Left renal cortex interstitium (tissue), 4 donors: Measurements from ENCODE around the gene OR7A17. TPM values are rescaled to one million over a fixed set of nuclear protein-coding genes. Genes with fewer than 3 reads are reported as not detected.

Experiments
- DNase-seq, 4 donors: peaks; one replicate each; pipeline ENCODE4 v3.0.0-alpha.2; 2013; ENCODE audit warnings: low read depth in 4 of 4, low spot score in 2 of 4, missing footprints in 1 of 4
- polyA plus RNA-seq, 4 donors: library from polyadenylated mRNA; unstranded; fragments of 120-200 nt; gene quantifications; one replicate each; pipeline ENCODE4 v1.2.1, GENCODE V29; 2013; ENCODE audit not compliant: insufficient read length in 4 of 4

Gene OR7A17
- under 1 TPM in 2 of 4 donors, not detected in 2; 0.05 to 0.08 TPM for polyA plus RNA-seq

DNA sequence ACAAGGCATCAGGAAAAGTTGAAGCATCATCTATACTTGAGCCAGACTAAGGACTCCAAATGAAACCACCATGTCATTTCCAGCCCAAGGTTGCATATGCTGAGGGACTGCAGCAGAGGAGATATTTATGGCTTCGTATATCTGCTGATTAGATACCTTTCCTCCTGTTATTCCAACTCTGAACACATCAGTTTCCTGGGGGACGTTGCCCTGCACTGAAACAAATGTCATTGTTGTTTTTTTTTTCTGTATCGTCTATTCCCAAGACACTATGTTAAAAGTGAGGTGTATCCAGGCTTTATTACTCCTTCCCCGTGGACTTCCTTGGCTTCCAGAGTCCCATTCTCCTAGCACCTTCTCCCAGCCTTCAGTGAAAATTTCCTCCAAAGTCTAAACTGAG lies at the start of gene OR7A17:
Gene OR7A17 (minus strand): TSS at position 101 of the 400 bp plus-strand sequence. CDS start 4,777 bp downstream, outside the sequence.
- DNase-seq = no peak

DNA sequence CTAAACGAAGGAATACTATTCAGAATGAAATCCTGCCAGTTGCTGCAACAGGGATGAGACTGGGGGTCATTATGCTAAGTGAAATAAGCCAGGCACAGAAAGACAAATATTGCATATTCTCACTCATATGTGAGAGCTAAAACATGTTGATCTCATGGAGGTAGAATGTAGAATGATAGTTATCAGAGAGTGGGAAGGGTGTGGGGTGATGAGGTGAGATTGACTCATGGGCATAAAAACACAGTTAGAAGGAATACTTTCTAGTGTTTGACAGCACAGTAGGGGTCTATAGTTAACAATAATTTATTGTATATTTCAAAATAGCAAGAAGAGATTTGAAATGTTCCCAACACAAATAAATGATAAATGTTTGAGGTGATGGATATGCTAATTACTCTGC lies 47.6 kb upstream of the OR7A17 start:
- no peak for DNase-seq

- no peak for DNase-seq
These were observed 30.9 kb upstream of the OR7A17 start for GRCh38 chr19:14916848-14917247.

GRCh38 chr19:14915116-14915515 lies 29.2 kb upstream of the OR7A17 start:
- DNase-seq = no peak

GRCh38 chr19:14906711-14907110 lies 20.8 kb upstream of the OR7A17 start:
- no peak for DNase-seq

DNA sequence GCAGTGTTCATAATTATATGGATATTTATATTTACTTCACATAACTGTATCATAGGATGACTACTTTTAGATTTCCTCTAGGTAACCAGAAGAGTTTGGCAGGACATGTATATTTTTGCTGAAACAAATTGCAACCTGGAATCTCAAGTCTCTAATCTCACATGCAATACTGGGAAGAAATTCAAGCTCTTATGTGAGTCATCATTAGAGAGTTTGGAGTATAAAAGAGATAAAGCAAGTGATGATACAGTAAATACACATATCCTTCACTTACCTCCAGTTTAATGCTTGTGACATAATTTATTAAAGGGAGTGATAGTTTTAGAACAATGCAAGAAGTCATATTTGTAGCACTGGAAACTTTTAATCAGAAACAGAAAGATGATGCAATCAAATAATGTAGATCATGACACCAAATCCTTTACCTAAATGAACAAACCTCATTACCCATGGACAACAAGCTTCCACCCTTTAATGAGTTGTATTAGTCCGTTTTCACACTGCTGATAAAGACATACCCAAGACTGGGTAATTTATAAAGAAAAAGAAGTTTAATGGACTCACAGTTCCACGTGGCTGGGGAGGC lies 15.8 kb upstream of the OR7A17 start:
- no peak for DNase-seq

DNA sequence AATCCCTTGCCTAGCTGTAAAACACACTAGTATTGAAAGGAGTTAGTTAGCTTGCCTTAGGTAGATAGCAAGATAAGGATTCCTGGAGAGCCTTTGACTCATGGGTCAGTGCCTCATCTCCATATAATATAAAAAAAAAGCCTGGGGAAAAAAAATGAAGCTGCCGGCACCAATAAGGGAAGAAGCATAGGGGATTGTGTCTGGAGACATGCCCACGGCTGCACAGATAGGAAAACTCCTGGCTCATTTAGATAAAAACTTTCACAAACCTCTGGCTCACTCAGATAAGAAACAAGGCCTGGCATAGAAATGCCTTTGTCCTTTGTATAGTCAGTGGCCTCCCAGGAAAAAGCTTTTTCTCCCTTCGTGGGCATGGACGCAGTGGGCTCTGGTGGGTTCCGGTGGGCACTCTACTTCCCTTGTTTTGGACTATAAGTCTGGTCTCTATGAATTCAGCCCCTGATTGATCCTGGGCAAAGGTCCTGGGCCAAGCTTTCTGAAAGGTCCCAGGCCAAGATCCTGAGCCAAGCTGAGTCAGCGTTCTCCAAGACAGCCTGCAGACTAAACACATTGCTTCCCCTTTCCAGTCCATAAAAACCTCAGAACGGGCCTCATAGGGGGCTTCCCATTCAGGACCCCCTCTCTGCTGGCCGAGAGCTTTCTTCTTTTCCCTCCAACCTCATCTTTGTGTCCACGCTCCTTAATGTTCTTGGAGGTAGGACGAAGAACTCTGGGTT lies 4.9 kb upstream of the OR7A17 start:
- DNase-seq = no peak

- DNase-seq = no peak
These were observed 4.2 kb upstream of the OR7A17 start for GRCh38 chr19:14889994-14890642.

- DNase-seq = no peak
These were observed 14.2 kb downstream of the OR7A17 start for GRCh38 chr19:14871619-14872230.

DNA sequence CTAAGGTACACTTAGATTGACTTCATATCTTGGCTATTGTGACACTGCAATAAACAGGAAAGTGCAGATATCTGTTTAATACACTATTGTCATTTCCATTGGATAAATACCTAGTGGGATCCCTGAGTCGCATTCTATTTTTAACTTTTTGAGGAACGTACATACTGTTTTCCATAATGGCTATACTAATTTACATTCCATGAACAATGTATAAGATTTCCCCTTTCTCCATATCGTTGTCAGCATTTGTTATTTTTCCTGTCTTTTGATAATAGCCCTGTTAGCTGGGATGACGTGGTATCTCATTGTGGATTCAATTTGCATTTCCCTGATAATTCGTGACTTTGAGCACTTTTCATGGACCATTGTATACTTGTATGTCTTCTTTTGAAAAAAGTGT lies 17.4 kb downstream of the OR7A17 start:
- DNase-seq = no peak

GRCh38 chr19:14848822-14849221 lies 37.1 kb downstream of the OR7A17 start, which contains the start of gene OR7A10:
TSS of gene OR7A10 (minus strand) at chr19:14848922. CDS start at chr19:14841877, 7,045 bp downstream.
- no peak for DNase-seq

- peak in 1 of 4 donors; percentile 37 for DNase-seq
These were observed 42.4 kb downstream of the OR7A17 start for GRCh38 chr19:14843578-14843977.

GRCh38 chr19:14843169-14843568 lies 42.8 kb downstream of the OR7A17 start:
- no peak for DNase-seq

GRCh38 chr19:14840206-14840605 lies 45.7 kb downstream of the OR7A17 start:
- DNase-seq = no peak

- no peak for DNase-seq
These were observed 48.5 kb downstream of the OR7A17 start for GRCh38 chr19:14837391-14837790.

DNA sequence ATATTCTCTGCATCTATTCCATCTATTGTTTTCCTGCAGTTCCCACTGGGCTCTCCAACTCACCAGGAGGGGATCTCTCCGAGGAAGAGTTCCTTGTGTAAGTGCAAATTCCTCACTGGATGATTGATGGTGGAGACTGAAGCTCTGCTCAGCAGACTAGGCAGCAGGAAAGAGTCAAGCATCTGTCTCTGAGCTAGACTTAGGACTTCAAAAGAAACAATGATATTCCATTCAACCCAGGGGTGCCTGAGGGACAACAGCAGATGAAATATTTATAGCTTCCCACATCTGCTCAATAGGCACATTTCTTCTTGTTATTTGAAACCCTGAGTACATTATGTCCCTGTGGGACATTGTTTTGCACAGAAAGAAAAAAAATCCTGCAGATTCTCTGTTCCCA lies 50.9 kb downstream of the OR7A17 start, which contains the start of the genes OR7A5 and OR7C1:
Gene OR7A5 (minus strand): TSS at position 175 of the 400 bp plus-strand sequence. CDS start 6,944 bp downstream, outside the sequence.
Gene OR7C1 (minus strand): TSS at position 175 of the 400 bp plus-strand sequence. CDS start 35,049 bp downstream, outside the sequence.
- peak in 2 of 4 donors; percentile 44 to 56 for DNase-seq

DNA sequence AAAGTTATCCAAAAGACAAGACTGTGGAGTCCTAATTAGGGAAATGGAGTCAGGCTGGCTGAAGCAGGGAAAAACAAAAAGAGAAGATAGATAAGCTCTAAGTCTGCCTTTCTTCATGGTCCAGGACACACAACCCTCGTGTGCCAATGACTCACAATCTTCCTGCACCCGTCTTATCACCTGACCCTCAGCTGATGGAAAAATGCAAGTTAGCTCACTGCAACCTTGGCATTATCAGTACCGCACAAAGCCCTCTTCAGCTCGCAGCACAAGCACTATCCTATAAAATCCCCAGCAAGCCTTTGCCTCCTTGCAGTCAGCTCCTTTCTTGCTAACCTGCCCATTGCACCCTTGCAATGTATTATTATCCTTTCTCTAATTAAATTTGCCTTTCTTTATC lies 55.2 kb downstream of the OR7A17 start:
- DNase-seq = no peak
